ENCODE measurements around the gene KANSL3. TPM values are rescaled to one million over a fixed set of nuclear protein-coding genes. Genes with fewer than 3 reads are reported as not detected.

Gene KANSL3
- total RNA-seq, 1 donor from 2014 or later = 31.7 TPM

DNA sequence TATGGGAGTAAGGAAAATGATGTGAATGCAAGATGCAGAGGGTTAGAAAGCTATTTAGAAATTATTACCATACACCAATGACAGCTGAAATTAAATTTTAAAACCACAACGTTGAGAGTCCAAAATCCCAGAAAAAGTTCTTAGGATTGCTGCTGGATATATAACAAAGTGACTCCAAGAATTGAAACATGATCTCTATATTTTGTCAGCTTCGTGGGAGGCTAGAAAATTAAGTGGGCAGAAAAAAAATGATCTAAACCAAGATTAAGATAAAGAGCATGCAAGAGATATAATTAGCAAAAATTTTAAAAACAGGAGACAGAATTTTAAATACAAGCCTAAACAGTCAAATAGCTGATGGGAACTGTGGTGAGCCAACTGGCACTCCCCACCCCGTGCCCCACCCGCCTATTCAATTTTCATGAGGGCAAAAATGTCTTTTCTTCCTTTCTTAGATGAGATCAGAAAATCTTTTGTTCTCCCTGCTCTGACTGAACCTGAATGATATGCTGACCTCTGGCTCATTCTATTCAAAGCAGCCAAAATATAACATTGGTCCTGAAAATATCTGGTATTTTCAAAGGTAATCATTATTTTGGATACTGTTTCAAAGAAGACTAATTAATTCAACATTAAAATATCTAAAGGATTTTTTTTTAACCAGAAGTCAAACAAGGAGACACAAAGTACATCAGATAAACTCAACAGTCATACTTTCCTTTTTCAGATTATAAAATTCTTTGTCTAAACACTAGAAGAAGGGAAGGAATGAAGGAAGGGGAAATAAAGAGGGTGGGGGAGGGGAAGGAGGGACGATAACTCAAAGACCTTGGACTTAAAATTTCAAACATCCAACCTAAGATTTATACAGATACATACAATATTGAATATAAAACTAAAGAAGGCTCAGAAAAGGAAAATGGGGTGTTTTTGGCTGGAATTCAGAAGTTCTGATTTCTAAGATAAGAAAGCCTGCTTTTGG lies 12.2 kb downstream of the KANSL3 start:
- intact Hi-C loops (cut with micrococcal nuclease) = no loop called here
- Histone ChIP-seq H3K36me3 (peaks cover 38% of the 10 kb centered on the region), H3K4me1 (peaks cover 38% of the 10 kb centered on the region), H3K9me3 (replicated peaks) (no peaks in the 10 kb centered on the region), H3K27ac (replicated peaks) (peak overlapping the region; percentile 53), H3K4me3 (no peak overlapping the region), H3K27me3 (ENCODE audit: low read depth) (no peaks in the 10 kb centered on the region)
- TF ChIP-seq, protein P1, sequence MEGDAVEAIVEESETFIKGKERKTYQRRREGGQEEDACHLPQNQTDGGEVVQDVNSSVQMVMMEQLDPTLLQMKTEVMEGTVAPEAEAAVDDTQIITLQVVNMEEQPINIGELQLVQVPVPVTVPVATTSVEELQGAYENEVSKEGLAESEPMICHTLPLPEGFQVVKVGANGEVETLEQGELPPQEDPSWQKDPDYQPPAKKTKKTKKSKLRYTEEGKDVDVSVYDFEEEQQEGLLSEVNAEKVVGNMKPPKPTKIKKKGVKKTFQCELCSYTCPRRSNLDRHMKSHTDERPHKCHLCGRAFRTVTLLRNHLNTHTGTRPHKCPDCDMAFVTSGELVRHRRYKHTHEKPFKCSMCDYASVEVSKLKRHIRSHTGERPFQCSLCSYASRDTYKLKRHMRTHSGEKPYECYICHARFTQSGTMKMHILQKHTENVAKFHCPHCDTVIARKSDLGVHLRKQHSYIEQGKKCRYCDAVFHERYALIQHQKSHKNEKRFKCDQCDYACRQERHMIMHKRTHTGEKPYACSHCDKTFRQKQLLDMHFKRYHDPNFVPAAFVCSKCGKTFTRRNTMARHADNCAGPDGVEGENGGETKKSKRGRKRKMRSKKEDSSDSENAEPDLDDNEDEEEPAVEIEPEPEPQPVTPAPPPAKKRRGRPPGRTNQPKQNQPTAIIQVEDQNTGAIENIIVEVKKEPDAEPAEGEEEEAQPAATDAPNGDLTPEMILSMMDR (IDR thresholded peaks at IDR 0.05; ENCODE audit: borderline replicate concordance) = no peak
- DNase-seq = no peak

DNA sequence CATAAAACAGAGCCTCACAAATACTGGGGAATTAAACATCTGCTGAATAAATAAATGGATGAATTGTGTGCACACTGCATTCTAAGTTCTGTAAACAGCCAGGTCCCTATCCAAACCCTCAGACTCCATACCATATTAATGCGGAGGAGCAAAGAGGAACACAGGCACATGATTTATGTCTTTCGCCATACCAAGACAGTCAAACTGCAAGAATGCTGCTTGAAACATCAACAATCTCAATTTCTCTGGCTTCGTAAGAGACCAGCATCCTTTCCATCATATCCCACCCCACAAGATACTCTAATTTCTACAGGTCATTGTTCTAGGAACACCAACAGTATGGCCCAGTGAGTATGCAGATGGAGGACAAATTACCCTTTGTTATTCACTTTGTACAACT lies 15.0 kb downstream of the KANSL3 start:
- no peak overlapping the region for H3K4me3 ChIP-seq
- TF ChIP-seq, protein P1 (IDR thresholded peaks at IDR 0.05; ENCODE audit: borderline replicate concordance) = no peak
- H3K36me3 ChIP-seq = peaks cover 30% of the 10 kb centered on the region
- intact Hi-C loops (cut with micrococcal nuclease) = no loop called here
- no peaks in the 10 kb centered on the region for H3K27me3 ChIP-seq (ENCODE audit: low read depth)
- peaks cover 29% of the 10 kb centered on the region for H3K4me1 ChIP-seq
- no peak for DNase-seq
- no peak overlapping the region for H3K27ac ChIP-seq (replicated peaks)
- H3K9me3 ChIP-seq (replicated peaks) = no peaks in the 10 kb centered on the region

DNA sequence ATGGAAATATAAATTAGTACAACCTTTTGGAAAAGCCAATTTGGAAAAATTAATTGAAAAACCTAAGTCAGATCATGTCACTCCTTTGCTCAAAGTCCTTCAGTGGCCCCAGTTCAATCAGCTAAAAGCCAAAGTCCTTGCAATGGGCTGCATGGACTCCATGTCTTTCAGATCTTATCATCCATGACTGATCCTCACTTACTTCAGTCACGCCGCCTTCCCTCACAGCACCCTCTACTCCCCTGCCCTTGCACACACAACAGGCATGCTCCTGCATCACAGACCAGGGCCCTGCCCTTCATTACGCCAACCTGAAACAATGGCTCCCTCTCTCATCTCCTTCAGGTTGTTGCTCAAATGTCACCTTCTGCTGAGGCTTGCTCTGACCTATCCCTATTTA lies 15.6 kb downstream of the KANSL3 start:
- H3K4me1 ChIP-seq = peaks cover 27% of the 10 kb centered on the region
- no peak overlapping the region for H3K27ac ChIP-seq (replicated peaks)
- no peak for DNase-seq
- H3K36me3 ChIP-seq = peaks cover 25% of the 10 kb centered on the region
- H3K9me3 ChIP-seq (replicated peaks) = no peaks in the 10 kb centered on the region
- no peaks in the 10 kb centered on the region for H3K27me3 ChIP-seq (ENCODE audit: low read depth)
- TF ChIP-seq, protein P1 (IDR thresholded peaks at IDR 0.05; ENCODE audit: borderline replicate concordance) = no peak
- intact Hi-C loops (cut with micrococcal nuclease) = no loop called here
- no peak overlapping the region for H3K4me3 ChIP-seq

DNA sequence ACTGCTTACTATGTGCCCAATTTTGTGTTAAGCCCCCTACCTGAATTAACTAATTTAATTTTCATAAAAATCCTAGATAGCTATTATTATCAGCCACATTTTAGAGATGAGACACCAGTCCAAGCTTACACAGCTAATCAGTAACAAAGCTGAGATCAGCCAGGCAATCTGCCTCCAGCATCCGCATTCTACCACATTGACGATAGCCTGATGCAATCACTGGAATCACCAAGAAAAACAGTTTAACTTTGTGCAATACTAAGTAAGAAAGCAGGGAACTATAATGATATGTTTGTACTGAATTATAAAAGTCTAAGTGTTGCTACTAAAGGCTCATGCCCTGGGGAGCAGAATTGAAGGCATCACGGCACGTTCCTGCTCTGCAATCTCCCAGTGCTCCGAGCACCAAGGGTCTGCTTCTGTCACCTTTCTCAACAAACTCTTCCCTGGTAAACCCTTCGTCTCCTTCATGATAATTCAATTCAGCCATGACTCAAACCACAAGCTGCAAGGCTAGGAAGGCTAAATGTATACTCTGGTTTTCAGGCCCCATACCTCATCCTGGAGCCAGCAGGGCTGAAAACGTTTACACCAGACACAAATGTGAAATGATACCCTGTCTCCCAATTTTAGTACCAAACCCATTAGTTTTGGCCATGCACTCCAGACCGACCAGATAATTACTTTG lies 19.4 kb downstream of the KANSL3 start:
- Histone ChIP-seq H3K9me3 (replicated peaks) (no peaks in the 10 kb centered on the region), H3K36me3 (peaks cover 46% of the 10 kb centered on the region), H3K27ac (replicated peaks) (no peak overlapping the region), H3K4me3 (no peak overlapping the region), H3K27me3 (ENCODE audit: low read depth) (no peaks in the 10 kb centered on the region), H3K4me1 (peaks cover 19% of the 10 kb centered on the region)
- TF ChIP-seq, protein P1 (IDR thresholded peaks at IDR 0.05; ENCODE audit: borderline replicate concordance) = no peak
- no peak for DNase-seq
- intact Hi-C loops (cut with micrococcal nuclease) = no loop called here

DNA sequence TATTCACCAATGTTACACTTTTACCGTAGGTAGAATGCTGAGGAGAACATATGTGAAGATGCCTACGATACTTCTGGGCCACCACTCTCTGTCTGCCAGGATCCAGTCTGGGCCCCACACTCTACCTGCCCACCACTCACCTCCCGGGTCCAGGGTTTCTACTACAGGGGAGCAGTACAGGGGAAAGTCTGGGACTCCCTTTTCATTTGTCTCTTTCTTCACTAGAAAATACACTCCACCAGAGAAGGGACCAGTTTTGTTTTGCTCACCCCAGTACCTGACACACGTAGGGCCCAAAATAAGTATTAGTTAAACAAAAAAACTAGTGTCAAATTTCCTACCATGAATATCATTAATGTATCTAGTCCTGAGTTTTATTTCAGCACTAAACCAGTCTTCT lies 21.1 kb downstream of the KANSL3 start:
- Histone ChIP-seq H3K27me3 (ENCODE audit: low read depth) (no peaks in the 10 kb centered on the region), H3K4me3 (no peak overlapping the region), H3K9me3 (replicated peaks) (no peaks in the 10 kb centered on the region), H3K36me3 (peaks cover 62% of the 10 kb centered on the region), H3K27ac (replicated peaks) (no peak overlapping the region), H3K4me1 (peaks cover 19% of the 10 kb centered on the region)
- DNase-seq = no peak
- intact Hi-C loops (cut with micrococcal nuclease) = no loop called here
- TF ChIP-seq, protein P1 (IDR thresholded peaks at IDR 0.05; ENCODE audit: borderline replicate concordance) = no peak
